ENCODE results near the gene UPF2.

Gene UPF2

GRCh38 chr10:12022580-12023257 is 19.9 kb downstream of the UPF2 start:
- H4K20me1 ChIP-seq (ENCODE audit: insufficient read depth, low read length) = no peaks in the 10 kb centered on the region; the same call in 1 of the 2 replicates
- H3K79me2 ChIP-seq (ENCODE audit: low read length) = peaks cover 78% of the 10 kb centered on the region
- TF ChIP-seq, protein P1, sequence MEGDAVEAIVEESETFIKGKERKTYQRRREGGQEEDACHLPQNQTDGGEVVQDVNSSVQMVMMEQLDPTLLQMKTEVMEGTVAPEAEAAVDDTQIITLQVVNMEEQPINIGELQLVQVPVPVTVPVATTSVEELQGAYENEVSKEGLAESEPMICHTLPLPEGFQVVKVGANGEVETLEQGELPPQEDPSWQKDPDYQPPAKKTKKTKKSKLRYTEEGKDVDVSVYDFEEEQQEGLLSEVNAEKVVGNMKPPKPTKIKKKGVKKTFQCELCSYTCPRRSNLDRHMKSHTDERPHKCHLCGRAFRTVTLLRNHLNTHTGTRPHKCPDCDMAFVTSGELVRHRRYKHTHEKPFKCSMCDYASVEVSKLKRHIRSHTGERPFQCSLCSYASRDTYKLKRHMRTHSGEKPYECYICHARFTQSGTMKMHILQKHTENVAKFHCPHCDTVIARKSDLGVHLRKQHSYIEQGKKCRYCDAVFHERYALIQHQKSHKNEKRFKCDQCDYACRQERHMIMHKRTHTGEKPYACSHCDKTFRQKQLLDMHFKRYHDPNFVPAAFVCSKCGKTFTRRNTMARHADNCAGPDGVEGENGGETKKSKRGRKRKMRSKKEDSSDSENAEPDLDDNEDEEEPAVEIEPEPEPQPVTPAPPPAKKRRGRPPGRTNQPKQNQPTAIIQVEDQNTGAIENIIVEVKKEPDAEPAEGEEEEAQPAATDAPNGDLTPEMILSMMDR (IDR thresholded peaks at IDR 0.05; ENCODE audit: low read length) = no peak
- no peak for TF ChIP-seq EZH2phosphoT487 (IDR thresholded peaks at IDR 0.05; ENCODE audit: low read length)
- TF ChIP-seq EZH2 (optimal IDR thresholded peaks at IDR 0.05; ENCODE audit: low read depth, low read length) = no peak
- no peak overlapping the region for H3K4me3 ChIP-seq (ENCODE audit: low read length)
- peaks cover 11% of the 10 kb centered on the region for H3K4me1 ChIP-seq (ENCODE audit: low read length)
- H3K9me2 ChIP-seq (replicated peaks; ENCODE audit: insufficient read depth, low read length) = no peaks in the 10 kb centered on the region
- H3F3A ChIP-seq (ENCODE audit: insufficient read depth, low read length) = no peaks in the 10 kb centered on the region
- H3K27ac ChIP-seq (ENCODE audit: low read length) = no peak overlapping the region
- H3K9me3 ChIP-seq (replicated peaks; ENCODE audit: insufficient read depth, low read length) = no peaks in the 10 kb centered on the region
- no peak overlapping the region for H2AFZ ChIP-seq (ENCODE audit: low read length)
- DNase-seq = peak; percentile 50
- H3K9ac ChIP-seq (ENCODE audit: low read length) = no peak overlapping the region
- no peaks in the 10 kb centered on the region for H3K27me3 ChIP-seq (replicated peaks; ENCODE audit: insufficient read depth, low read length)
- H3K36me3 ChIP-seq (replicated peaks; ENCODE audit: insufficient read depth, low read length) = no peaks in the 10 kb centered on the region
- H3K4me2 ChIP-seq (ENCODE audit: low read depth, low read length) = peak overlapping the region; percentile 12; the same call in 1 of the 2 replicates

- Histone ChIP-seq H3K36me3 (replicated peaks; ENCODE audit: insufficient read depth, low read length) (no peaks in the 10 kb centered on the region), H3K27ac (ENCODE audit: low read length) (no peak overlapping the region), H3K79me2 (ENCODE audit: low read length) (peaks cover 61% of the 10 kb centered on the region), H4K20me1 (ENCODE audit: insufficient read depth, low read length) (no peaks in the 10 kb centered on the region; the same call in 1 of the 2 replicates), H3K9ac (ENCODE audit: low read length) (no peak overlapping the region), H3K4me2 (ENCODE audit: low read depth, low read length) (no peak overlapping the region), H3K9me2 (replicated peaks; ENCODE audit: insufficient read depth, low read length) (no peaks in the 10 kb centered on the region), H3K4me3 (ENCODE audit: low read length) (no peak overlapping the region), H3K27me3 (replicated peaks; ENCODE audit: insufficient read depth, low read length) (no peaks in the 10 kb centered on the region), H2AFZ (ENCODE audit: low read length) (no peak overlapping the region), H3K4me1 (ENCODE audit: low read length) (peaks cover 5% of the 10 kb centered on the region; the same call in 1 of the 2 replicates), H3F3A (ENCODE audit: insufficient read depth, low read length) (no peaks in the 10 kb centered on the region), H3K9me3 (replicated peaks; ENCODE audit: insufficient read depth, low read length) (no peaks in the 10 kb centered on the region)
- DNase-seq = no peak
- TF ChIP-seq, protein P1 (IDR thresholded peaks at IDR 0.05; ENCODE audit: low read length) = no peak
- no peak for TF ChIP-seq EZH2phosphoT487 (IDR thresholded peaks at IDR 0.05; ENCODE audit: low read length)
- no peak for TF ChIP-seq EZH2 (optimal IDR thresholded peaks at IDR 0.05; ENCODE audit: low read depth, low read length)
Observed at GRCh38 chr10:12020574-12020973, 22.0 kb downstream of the UPF2 start.

DNA sequence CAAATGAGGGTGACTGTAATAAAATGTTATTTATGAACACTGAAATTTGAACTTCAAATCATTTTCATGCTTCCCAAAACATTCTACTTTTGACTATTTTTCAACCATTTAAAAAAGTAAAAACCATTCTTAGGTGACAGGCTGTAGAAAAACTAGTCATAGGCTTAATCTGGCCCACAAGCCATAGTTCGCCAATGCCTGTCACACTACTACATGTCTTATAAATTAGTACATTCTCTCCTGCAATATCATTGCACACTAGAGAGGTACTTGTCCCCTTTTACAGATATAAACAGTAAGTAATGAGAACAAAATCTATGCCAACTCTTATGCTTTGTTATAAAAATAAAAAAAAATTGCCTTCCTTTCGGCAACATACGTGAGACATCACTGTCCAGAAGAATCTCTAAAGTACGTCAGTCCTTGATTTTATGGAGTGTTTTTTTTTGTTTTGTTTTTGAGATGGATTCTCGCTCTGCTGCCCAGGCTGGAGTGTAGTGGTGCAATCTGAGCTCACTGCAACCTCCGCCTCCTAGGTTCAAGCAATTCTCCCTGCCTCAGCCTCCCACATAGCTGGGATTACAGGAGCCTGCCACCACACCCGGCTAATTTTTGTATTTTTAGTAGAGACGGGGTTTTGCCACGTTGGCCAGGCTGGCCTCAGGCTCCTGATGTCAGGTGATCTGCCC is 23.2 kb downstream of the UPF2 start:
- TF ChIP-seq, protein P1 (IDR thresholded peaks at IDR 0.05; ENCODE audit: low read length) = no peak
- no peak for TF ChIP-seq EZH2 (optimal IDR thresholded peaks at IDR 0.05; ENCODE audit: low read depth, low read length)
- no peak for TF ChIP-seq EZH2phosphoT487 (IDR thresholded peaks at IDR 0.05; ENCODE audit: low read length)
- Histone ChIP-seq H3K79me2 (ENCODE audit: low read length) (peaks cover 54% of the 10 kb centered on the region), H3K4me3 (ENCODE audit: low read length) (no peak overlapping the region), H3K9me2 (replicated peaks; ENCODE audit: insufficient read depth, low read length) (no peaks in the 10 kb centered on the region), H3K27ac (ENCODE audit: low read length) (no peak overlapping the region), H3K36me3 (replicated peaks; ENCODE audit: insufficient read depth, low read length) (no peaks in the 10 kb centered on the region), H3K9me3 (replicated peaks; ENCODE audit: insufficient read depth, low read length) (no peaks in the 10 kb centered on the region), H3K9ac (ENCODE audit: low read length) (no peak overlapping the region), H3K4me2 (ENCODE audit: low read depth, low read length) (no peak overlapping the region), H2AFZ (ENCODE audit: low read length) (no peak overlapping the region), H3K27me3 (replicated peaks; ENCODE audit: insufficient read depth, low read length) (no peaks in the 10 kb centered on the region), H3F3A (ENCODE audit: insufficient read depth, low read length) (no peaks in the 10 kb centered on the region), H3K4me1 (ENCODE audit: low read length) (peaks cover 5% of the 10 kb centered on the region; the same call in 1 of the 2 replicates), H4K20me1 (ENCODE audit: insufficient read depth, low read length) (no peaks in the 10 kb centered on the region; the same call in 1 of the 2 replicates)
- DNase-seq = no peak
